ENCODE results near the gene FRMPD4. TPM values are rescaled to one million over a fixed set of nuclear protein-coding genes. Genes with fewer than 3 reads are reported as not detected.

Gene FRMPD4
- total RNA-seq, 1 donor from 2014 or later, result 2.8 TPM

- Histone ChIP-seq H3K9me3 (replicated peaks) (no peaks in the 10 kb centered on the region), H3K27me3 (ENCODE audit: low read depth) (no peaks in the 10 kb centered on the region), H3K36me3 (no peaks in the 10 kb centered on the region), H3K4me1 (no peaks in the 10 kb centered on the region), H3K4me3 (no peak overlapping the region), H3K27ac (replicated peaks) (no peak overlapping the region)
- no peak for DNase-seq
- no peak for TF ChIP-seq CTCF (IDR thresholded peaks at IDR 0.05; ENCODE audit: borderline replicate concordance)
- intact Hi-C loops (cut with micrococcal nuclease), result no loop called here
Observed at GRCh38 chrX:12488771-12489170, 350.5 kb downstream of the FRMPD4 start.

GRCh38 chrX:12489341-12489740 is 351.1 kb downstream of the FRMPD4 start:
- Histone ChIP-seq H3K27ac (replicated peaks) (no peak overlapping the region), H3K27me3 (ENCODE audit: low read depth) (no peaks in the 10 kb centered on the region), H3K9me3 (replicated peaks) (no peaks in the 10 kb centered on the region), H3K4me3 (no peak overlapping the region), H3K36me3 (no peaks in the 10 kb centered on the region), H3K4me1 (no peaks in the 10 kb centered on the region)
- no peak for DNase-seq
- intact Hi-C loops (cut with micrococcal nuclease), result no loop called here
- no peak for TF ChIP-seq CTCF (IDR thresholded peaks at IDR 0.05; ENCODE audit: borderline replicate concordance)

GRCh38 chrX:12494400-12495138 is 356.3 kb downstream of the FRMPD4 start:
- intact Hi-C loops (cut with micrococcal nuclease), result no loop called here
- peak overlapping the region; percentile 43 for H3K4me3 ChIP-seq
- TF ChIP-seq CTCF (IDR thresholded peaks at IDR 0.05; ENCODE audit: borderline replicate concordance), result no peak

GRCh38 chrX:12496343-12496742 is 358.1 kb downstream of the FRMPD4 start:
- no peak for DNase-seq
- Histone ChIP-seq H3K36me3 (no peaks in the 10 kb centered on the region), H3K27ac (replicated peaks) (peak overlapping the region; percentile 85), H3K4me3 (peak overlapping the region; percentile 43), H3K9me3 (replicated peaks) (no peaks in the 10 kb centered on the region), H3K27me3 (ENCODE audit: low read depth) (no peaks in the 10 kb centered on the region), H3K4me1 (no peaks in the 10 kb centered on the region)
- no peak for TF ChIP-seq CTCF (IDR thresholded peaks at IDR 0.05; ENCODE audit: borderline replicate concordance)
- intact Hi-C loops (cut with micrococcal nuclease), result no loop called here

More at GRCh38 chrX:12494400-12495138, 356.3 kb downstream of the FRMPD4 start:
- H3K36me3 ChIP-seq, result no peaks in the 10 kb centered on the region
- H3K4me1 ChIP-seq, result no peaks in the 10 kb centered on the region
- H3K9me3 ChIP-seq (replicated peaks), result no peaks in the 10 kb centered on the region
- H3K27ac ChIP-seq (replicated peaks), result peak overlapping the region; percentile 85
- DNase-seq, result no peak
- H3K27me3 ChIP-seq (ENCODE audit: low read depth), result no peaks in the 10 kb centered on the region

GRCh38 chrX:12497832-12498591 is 359.7 kb downstream of the FRMPD4 start:
- intact Hi-C loops (cut with micrococcal nuclease), result no loop called here
- no peaks in the 10 kb centered on the region for H3K9me3 ChIP-seq (replicated peaks)
- no peaks in the 10 kb centered on the region for H3K36me3 ChIP-seq
- H3K4me3 ChIP-seq, result no peak overlapping the region
- peak; percentile 29 for TF ChIP-seq CTCF (IDR thresholded peaks at IDR 0.05; ENCODE audit: borderline replicate concordance)
- no peaks in the 10 kb centered on the region for H3K4me1 ChIP-seq
- no peaks in the 10 kb centered on the region for H3K27me3 ChIP-seq (ENCODE audit: low read depth)
- H3K27ac ChIP-seq (replicated peaks), result no peak overlapping the region
- DNase-seq, result no peak
